ENCODE measurements around the gene MSX1. TPM values are rescaled to one million over a fixed set of nuclear protein-coding genes. Genes with fewer than 3 reads are reported as not detected.

MSX1 gene
- total RNA-seq, 1 experiment from 2014 or later = not detected

DNA sequence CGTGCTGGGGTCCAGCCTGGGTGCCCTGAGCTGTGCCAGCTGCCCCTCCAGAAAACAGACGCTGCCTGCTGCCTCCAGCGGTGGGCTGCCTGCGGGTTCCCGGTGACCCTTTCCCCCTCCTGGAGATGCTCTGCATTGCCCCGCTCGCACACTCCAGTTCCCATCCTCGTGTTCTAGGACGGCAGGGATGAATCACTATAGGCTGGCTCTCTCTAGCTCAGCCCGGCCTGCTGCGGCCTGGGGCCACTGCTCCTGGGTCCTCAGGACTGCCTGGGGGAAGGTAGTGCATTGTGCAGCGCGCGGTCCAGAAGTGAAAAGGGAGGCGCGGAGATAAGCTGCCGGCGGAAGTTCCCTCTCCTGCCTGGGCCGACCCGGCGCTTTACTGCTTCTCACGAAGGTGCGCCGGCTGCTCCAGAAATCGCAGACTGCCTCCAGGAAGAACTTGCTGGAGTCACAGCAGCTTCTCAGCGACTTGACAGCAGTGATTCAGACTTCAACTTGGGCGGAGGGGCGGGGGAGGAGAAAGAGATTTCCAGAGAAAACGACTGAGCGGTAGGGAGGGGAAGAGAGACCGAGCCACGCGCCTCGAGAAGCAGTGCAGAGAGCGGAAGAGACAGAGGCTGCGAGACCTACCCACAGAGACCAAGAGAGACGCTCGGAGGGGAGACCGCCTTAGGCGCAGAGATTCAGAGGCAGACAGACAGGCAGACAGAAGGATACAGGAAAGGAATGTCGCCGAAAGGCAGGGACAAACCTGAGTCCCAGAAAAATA is 6.7 kb upstream of the MSX1 start:
- Histone ChIP-seq H3K9me3 (ENCODE audit: insufficient read depth, low read depth) (no peaks in the 10 kb centered on the region), H3K27ac (no peak overlapping the region), H3K4me2 (no peak overlapping the region), H3K36me3 (ENCODE audit: low read depth) (no peaks in the 10 kb centered on the region), H3F3A (ENCODE audit: insufficient read depth, low read depth) (no peaks in the 10 kb centered on the region), H3K27me3 (ENCODE audit: insufficient read depth, low read depth) (peaks cover 18% of the 10 kb centered on the region), H3K4me1 (replicated peaks; ENCODE audit: insufficient read depth) (no peaks in the 10 kb centered on the region), H3K79me2 (ENCODE audit: low read depth) (no peaks in the 10 kb centered on the region), H4K20me1 (ENCODE audit: insufficient read depth) (no peaks in the 10 kb centered on the region), H3K4me3 (no peak overlapping the region), H2AFZ (no peak overlapping the region), H3K9me2 (ENCODE audit: insufficient read depth) (no peaks in the 10 kb centered on the region)
- no TSS peak for BruUV-seq (replicated peaks)
- TF ChIP-seq, protein P1, sequence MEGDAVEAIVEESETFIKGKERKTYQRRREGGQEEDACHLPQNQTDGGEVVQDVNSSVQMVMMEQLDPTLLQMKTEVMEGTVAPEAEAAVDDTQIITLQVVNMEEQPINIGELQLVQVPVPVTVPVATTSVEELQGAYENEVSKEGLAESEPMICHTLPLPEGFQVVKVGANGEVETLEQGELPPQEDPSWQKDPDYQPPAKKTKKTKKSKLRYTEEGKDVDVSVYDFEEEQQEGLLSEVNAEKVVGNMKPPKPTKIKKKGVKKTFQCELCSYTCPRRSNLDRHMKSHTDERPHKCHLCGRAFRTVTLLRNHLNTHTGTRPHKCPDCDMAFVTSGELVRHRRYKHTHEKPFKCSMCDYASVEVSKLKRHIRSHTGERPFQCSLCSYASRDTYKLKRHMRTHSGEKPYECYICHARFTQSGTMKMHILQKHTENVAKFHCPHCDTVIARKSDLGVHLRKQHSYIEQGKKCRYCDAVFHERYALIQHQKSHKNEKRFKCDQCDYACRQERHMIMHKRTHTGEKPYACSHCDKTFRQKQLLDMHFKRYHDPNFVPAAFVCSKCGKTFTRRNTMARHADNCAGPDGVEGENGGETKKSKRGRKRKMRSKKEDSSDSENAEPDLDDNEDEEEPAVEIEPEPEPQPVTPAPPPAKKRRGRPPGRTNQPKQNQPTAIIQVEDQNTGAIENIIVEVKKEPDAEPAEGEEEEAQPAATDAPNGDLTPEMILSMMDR (conservative IDR thresholded peaks at IDR 0.05) = no peak
- no peak for TF ChIP-seq EZH2 (IDR thresholded peaks at IDR 0.05; ENCODE audit: low read depth)
- CTCF ChIA-PET = no interaction called here
- POLR2A ChIA-PET (ENCODE audit: unreplicated experiment) = no interaction called here
- DNase-seq = no peak
- intact Hi-C loops (cut with micrococcal nuclease; ENCODE audit: unreplicated experiment) = no loop called here

DNA sequence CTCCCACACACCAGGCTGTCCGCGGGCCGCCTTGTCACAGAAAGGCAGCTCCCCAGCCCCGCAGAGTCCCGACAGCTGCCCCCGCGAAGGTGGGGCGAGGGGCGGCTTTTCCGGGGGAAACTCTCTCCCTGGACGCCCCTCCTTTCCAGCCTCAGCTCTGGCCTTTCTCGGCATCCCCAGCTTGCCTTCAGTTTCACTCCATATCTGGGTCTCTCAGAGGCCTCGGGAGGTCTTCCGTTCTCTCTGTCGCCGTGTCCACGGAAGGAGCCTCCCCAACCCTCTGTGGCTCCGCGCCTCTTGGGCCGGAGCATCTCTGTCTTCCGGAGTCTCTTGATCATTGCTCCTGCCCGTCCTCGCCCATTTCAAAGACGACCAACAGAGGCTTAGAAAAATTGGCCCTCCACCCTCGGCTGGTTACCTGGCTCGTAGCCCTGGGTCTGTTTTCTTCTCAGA is 6.1 kb upstream of the MSX1 start:
- Histone ChIP-seq H3F3A (ENCODE audit: insufficient read depth, low read depth) (no peaks in the 10 kb centered on the region), H3K9me2 (ENCODE audit: insufficient read depth) (no peaks in the 10 kb centered on the region), H3K4me2 (no peak overlapping the region), H3K79me2 (ENCODE audit: low read depth) (no peaks in the 10 kb centered on the region), H3K9me3 (ENCODE audit: insufficient read depth, low read depth) (no peaks in the 10 kb centered on the region), H2AFZ (no peak overlapping the region), H3K36me3 (ENCODE audit: low read depth) (no peaks in the 10 kb centered on the region), H3K4me1 (replicated peaks; ENCODE audit: insufficient read depth) (no peaks in the 10 kb centered on the region), H4K20me1 (ENCODE audit: insufficient read depth) (no peaks in the 10 kb centered on the region), H3K4me3 (no peak overlapping the region), H3K27ac (no peak overlapping the region), H3K27me3 (ENCODE audit: insufficient read depth, low read depth) (peaks cover 18% of the 10 kb centered on the region)
- CTCF ChIA-PET = no interaction called here
- no peak for DNase-seq
- no peak for TF ChIP-seq EZH2 (IDR thresholded peaks at IDR 0.05; ENCODE audit: low read depth)
- TF ChIP-seq, protein P1 (conservative IDR thresholded peaks at IDR 0.05) = no peak
- intact Hi-C loops (cut with micrococcal nuclease; ENCODE audit: unreplicated experiment) = no loop called here
- POLR2A ChIA-PET (ENCODE audit: unreplicated experiment) = no interaction called here
- no TSS peak for BruUV-seq (replicated peaks)

DNA sequence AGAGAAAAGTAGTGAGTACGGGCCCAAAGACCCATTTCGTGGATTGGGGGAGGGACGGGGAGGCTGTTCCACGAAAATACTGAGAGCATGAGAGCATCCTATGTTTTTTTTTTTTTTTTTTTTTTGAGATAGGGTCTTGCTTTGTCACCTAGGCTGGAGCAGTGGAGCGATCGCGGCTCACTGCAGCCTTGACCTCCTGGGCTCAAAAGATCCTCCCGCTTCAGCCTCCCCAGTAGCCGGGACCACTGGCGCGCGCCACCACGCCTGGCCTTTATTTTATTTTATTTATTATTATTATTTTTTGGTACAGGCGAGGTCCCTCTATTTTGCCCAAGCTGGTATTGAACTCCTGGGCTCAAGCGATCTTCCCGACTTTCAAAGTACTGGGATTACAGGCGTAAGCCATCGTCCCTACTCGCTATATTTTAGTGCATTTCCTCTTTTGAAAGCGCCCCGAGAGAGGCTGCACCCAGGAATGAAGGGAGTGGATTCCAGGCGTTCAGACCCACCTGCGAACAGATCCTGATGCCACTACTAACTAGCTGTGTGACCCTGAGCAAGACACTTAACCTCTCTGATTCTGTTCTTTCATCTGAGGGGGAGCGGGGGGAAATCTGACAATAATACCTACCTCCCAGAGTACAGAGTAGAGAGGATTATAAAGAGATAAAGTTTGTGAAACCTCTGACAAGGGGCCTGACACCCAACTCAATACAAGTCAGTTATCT is 5.4 kb upstream of the MSX1 start:
- no peaks in the 10 kb centered on the region for H3K9me2 ChIP-seq (ENCODE audit: insufficient read depth)
- H3K4me2 ChIP-seq = no peak overlapping the region
- BruUV-seq (replicated peaks) = no TSS peak
- no peaks in the 10 kb centered on the region for H3K36me3 ChIP-seq (ENCODE audit: low read depth)
- no peaks in the 10 kb centered on the region for H3K79me2 ChIP-seq (ENCODE audit: low read depth)
- H3K4me1 ChIP-seq (replicated peaks; ENCODE audit: insufficient read depth) = no peaks in the 10 kb centered on the region
- no peaks in the 10 kb centered on the region for H4K20me1 ChIP-seq (ENCODE audit: insufficient read depth)
- no peak overlapping the region for H3K27ac ChIP-seq
- H3K27me3 ChIP-seq (ENCODE audit: insufficient read depth, low read depth) = peaks cover 18% of the 10 kb centered on the region
- intact Hi-C loops (cut with micrococcal nuclease; ENCODE audit: unreplicated experiment) = no loop called here
- H2AFZ ChIP-seq = no peak overlapping the region
- CTCF ChIA-PET = no interaction called here
- H3K4me3 ChIP-seq = no peak overlapping the region
- no peaks in the 10 kb centered on the region for H3K9me3 ChIP-seq (ENCODE audit: insufficient read depth, low read depth)
- TF ChIP-seq, protein P1 (conservative IDR thresholded peaks at IDR 0.05) = no peak
- no peak for TF ChIP-seq EZH2 (IDR thresholded peaks at IDR 0.05; ENCODE audit: low read depth)
- POLR2A ChIA-PET (ENCODE audit: unreplicated experiment) = no interaction called here
- no peak for DNase-seq
- no peaks in the 10 kb centered on the region for H3F3A ChIP-seq (ENCODE audit: insufficient read depth, low read depth)
